ENCODE data around the gene ENAH.

ENAH gene

DNA sequence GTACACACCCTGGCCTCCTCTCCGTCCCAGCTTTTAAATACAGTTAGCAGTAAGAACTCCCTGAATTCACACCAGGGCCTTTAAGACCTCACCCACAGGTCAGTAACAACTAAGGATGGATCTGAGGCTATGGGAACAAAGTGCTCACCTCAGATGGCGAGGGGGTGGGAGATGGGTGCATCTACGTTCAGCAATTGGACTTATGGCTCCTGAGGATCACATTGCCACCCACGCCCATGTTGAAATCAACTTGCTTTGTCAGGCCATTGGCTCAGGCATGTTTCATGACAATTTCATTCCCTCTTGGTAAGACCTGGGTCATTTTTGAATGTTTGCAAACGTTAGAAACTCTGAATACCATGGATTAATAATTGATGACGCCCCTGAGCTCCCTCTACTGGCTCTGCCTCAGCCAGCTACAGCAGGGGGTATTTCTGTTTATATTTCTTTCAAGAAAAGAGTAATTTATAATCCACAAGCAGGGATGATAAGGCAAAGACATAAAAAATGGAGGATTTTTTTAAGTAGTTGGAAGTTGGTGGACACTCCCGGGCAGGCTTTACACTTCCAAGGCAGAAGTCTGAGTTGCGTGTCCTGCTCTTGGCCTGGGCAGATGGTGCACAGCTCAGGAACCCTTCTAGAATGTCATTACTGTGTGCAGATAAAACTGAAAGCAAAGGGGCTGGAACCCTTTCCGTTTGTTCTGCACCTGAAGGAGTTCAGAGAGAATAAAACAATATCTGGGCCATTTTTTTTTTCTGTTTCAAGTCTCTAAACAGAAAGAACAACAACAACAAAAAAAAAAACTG, 211.4 kb downstream of the ENAH start:
- DNase-seq (ENCODE audit: low read depth in 4 of 4, low spot score in 1 of 4) = no peak

DNA sequence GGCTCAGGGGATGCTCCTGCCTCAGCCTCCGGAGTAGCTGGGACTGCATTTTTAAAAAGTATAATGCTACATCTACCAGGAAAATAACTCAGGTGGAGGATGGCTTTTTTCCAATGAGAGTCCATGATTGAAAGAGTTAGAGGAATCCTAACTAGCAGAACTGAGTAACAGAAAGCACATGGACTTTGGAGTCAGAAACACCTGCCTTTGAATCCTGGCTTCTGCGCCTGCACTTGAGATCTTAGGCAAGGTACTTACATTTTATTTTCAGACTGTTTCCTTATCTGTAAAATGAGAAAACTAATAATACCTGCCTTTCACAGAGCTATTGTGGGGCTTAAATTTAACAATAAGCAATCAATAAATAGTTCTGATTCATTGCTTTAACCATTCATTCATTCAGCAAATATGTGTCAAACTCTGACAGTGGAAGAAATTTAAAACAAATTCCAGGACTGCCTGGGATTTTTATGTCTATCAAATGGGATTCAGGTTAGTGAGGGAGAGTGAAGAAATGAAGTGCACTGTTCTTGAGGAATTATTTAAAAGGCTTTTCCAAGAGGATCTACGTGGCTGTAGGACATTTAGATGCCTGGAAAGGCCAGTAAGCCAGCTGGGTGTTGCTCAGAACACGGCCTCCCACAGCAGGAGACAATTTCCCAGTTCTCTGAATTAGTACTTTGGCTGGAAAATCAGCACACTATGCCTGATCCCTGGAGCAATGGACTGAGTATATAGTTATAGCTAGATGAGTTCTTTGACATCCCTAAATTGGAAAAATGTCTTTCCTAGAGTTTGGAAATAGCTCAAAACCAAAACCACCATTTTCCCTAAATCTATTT, 212.3 kb downstream of the ENAH start:
- DNase-seq (ENCODE audit: low read depth in 4 of 4, low spot score in 1 of 4) = no peak

GRCh38 chr1:225437710-225438437, 215.0 kb downstream of the ENAH start:
- no peak for DNase-seq (ENCODE audit: low read depth in 4 of 4, low spot score in 1 of 4)

Data from stimulated activated CD4-positive, alpha-beta T cell treated with anti-CD3 and anti-CD28 coated beads, Interleukin-1b, Interleukin-23, amount 100 ng/mL, for 24 hours (primary cell).